ENCODE results near the gene CELF4. TPM values are rescaled to one million over a fixed set of nuclear protein-coding genes. Genes with fewer than 3 reads are reported as not detected.

Gene CELF4
- total and polyA plus RNA-seq, 10 of the 15 experiments (the other 5 are each of a cell fraction or from before 2014, with no cell fraction given): 0.03 to 0.32 TPM; not detected in 8

DNA sequence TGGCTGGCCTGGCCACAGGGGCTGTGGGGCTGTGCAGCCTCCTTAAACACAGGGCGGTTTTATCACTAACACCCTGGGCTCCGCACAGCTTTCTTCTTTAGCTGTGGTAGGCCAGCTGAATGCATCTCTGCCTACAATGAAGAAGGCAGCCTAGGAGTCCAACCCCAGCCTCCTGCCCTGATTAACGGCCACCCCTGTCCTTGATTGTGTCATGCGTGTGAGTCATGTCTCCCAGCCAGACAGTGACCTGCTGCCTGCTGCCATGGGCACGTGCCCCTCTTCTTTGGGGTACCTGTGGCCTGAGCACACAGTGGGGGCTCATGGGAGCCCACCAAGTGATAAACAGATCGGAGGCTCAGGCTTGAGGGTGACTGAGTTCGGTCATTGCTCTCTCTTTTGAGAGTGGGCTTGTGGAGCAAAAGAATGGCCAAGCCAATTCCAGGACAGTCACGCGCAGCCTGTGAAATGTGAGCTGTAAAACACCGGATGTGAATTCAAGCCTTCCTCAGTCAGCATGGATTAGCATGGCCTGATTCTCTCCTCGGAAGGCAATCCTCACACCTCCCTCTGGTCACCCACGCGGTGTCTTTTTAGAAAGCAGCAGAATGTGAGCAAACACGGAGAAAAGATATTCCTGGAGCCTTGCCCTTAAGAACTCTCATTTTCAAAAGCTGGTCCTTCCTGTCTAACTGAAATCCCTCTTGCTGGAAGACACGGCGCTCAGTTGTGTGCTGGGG lies 144.1 kb downstream of the CELF4 start:
- CTCF ChIA-PET: no interaction called here
- Histone ChIP-seq H3K9ac (ENCODE audit: control insufficient read depth, insufficient read depth, low read length) (no peak overlapping the region), H3K79me2 (ENCODE audit: control insufficient read depth, insufficient read depth, low read length) (no peaks in the 10 kb centered on the region), H4K20me1 (ENCODE audit: control insufficient read depth, insufficient read depth) (no peaks in the 10 kb centered on the region), H3K27ac (ENCODE audit: control insufficient read depth, insufficient read depth) (no peak overlapping the region), H3K27me3 (replicated peaks in 1 of 2; ENCODE audit: control insufficient read depth in 2 of 2, insufficient read depth in 2 of 2, low read length in 1 of 2) (peaks cover 0 to 4% of the 10 kb centered on the region in 2 experiments; a peak in 1 of 4 replicates), H3K4me2 (ENCODE audit: control insufficient read depth, insufficient read depth) (no peak overlapping the region), H3K4me1 (ENCODE audit: control insufficient read depth, insufficient read depth, low read length) (no peaks in the 10 kb centered on the region), H3K9me3 (replicated peaks; ENCODE audit: control insufficient read depth, insufficient read depth, low read length) (no peaks in the 10 kb centered on the region), H2AFZ (ENCODE audit: control insufficient read depth, low read depth, low read length) (no peak overlapping the region), H3K4me3 (no peak overlapping the region), H3K36me3 (ENCODE audit: control insufficient read depth in 2 of 2, insufficient read depth in 2 of 2, low read length in 1 of 2) (no peaks in the 10 kb centered on the region)
- in situ Hi-C loops (cut with MboI): no loop called here
- SMC1A ChIA-PET (ENCODE audit: uncharacterized antibody, unreplicated experiment): interaction anchor here (0.6 kb wide), 1 partner anchor 848 kb away, joined by 5 read pairs; no protein-coding TSS in a partner anchor
- no peak for DNase-seq (ENCODE audit: low read depth, low spot score)
- no peak for FAIRE-seq
- POLR2A ChIA-PET: no interaction called here
- 48% methylated on average over 16 of the region's 16 CpGs for WGBS (ENCODE audit: insufficient coverage, insufficient replicate concordance, low lambda C conversion rate, missing lambda C conversion rate)
- RAD21 ChIA-PET (ENCODE audit: unreplicated experiment): no interaction called here
- no TSS peak for BruUV-seq (replicated peaks)
- no peak for ATAC-seq
- intact Hi-C loops (cut with micrococcal nuclease; ENCODE audit: unreplicated experiment): loop anchor here (10.0 kb wide), 1 partner anchor 57 kb away; no protein-coding TSS in a partner anchor
- TF ChIP-seq, protein P1, sequence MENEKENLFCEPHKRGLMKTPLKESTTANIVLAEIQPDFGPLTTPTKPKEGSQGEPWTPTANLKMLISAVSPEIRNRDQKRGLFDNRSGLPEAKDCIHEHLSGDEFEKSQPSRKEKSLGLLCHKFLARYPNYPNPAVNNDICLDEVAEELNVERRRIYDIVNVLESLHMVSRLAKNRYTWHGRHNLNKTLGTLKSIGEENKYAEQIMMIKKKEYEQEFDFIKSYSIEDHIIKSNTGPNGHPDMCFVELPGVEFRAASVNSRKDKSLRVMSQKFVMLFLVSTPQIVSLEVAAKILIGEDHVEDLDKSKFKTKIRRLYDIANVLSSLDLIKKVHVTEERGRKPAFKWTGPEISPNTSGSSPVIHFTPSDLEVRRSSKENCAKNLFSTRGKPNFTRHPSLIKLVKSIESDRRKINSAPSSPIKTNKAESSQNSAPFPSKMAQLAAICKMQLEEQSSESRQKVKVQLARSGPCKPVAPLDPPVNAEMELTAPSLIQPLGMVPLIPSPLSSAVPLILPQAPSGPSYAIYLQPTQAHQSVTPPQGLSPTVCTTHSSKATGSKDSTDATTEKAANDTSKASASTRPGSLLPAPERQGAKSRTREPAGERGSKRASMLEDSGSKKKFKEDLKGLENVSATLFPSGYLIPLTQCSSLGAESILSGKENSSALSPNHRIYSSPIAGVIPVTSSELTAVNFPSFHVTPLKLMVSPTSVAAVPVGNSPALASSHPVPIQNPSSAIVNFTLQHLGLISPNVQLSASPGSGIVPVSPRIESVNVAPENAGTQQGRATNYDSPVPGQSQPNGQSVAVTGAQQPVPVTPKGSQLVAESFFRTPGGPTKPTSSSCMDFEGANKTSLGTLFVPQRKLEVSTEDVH (IDR thresholded peaks at IDR 0.05; ENCODE audit: low read depth, partially characterized antibody): no peak
- TF ChIP-seq YY1 (IDR thresholded peaks at IDR 0.05; ENCODE audit: low read depth, low read length) (no peak), KLF5 (IDR thresholded peaks at IDR 0.05; ENCODE audit: partially characterized antibody) (no peak), ZBED1 (IDR thresholded peaks at IDR 0.05; ENCODE audit: borderline replicate concordance) (no peak), NRF1 (conservative IDR thresholded peaks at IDR 0.05; ENCODE audit: low read depth, low read length) (no peak), POLR2A (IDR thresholded peaks at IDR 0.05; ENCODE audit: low read depth, low read length) (no peak), NR2F1 (conservative IDR thresholded peaks at IDR 0.05) (no peak), POLR2AphosphoS5 (IDR thresholded peaks at IDR 0.05; ENCODE audit: low read length) (no peak)
- TF ChIP-seq, protein P2, sequence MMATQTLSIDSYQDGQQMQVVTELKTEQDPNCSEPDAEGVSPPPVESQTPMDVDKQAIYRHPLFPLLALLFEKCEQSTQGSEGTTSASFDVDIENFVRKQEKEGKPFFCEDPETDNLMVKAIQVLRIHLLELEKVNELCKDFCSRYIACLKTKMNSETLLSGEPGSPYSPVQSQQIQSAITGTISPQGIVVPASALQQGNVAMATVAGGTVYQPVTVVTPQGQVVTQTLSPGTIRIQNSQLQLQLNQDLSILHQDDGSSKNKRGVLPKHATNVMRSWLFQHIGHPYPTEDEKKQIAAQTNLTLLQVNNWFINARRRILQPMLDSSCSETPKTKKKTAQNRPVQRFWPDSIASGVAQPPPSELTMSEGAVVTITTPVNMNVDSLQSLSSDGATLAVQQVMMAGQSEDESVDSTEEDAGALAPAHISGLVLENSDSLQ (IDR thresholded peaks at IDR 0.05): no peak
- TF ChIP-seq, protein P3, sequence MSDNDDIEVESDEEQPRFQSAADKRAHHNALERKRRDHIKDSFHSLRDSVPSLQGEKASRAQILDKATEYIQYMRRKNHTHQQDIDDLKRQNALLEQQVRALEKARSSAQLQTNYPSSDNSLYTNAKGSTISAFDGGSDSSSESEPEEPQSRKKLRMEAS (IDR thresholded peaks at IDR 0.05; ENCODE audit: low read depth, low read length): no peak
- TF ChIP-seq, protein P4, sequence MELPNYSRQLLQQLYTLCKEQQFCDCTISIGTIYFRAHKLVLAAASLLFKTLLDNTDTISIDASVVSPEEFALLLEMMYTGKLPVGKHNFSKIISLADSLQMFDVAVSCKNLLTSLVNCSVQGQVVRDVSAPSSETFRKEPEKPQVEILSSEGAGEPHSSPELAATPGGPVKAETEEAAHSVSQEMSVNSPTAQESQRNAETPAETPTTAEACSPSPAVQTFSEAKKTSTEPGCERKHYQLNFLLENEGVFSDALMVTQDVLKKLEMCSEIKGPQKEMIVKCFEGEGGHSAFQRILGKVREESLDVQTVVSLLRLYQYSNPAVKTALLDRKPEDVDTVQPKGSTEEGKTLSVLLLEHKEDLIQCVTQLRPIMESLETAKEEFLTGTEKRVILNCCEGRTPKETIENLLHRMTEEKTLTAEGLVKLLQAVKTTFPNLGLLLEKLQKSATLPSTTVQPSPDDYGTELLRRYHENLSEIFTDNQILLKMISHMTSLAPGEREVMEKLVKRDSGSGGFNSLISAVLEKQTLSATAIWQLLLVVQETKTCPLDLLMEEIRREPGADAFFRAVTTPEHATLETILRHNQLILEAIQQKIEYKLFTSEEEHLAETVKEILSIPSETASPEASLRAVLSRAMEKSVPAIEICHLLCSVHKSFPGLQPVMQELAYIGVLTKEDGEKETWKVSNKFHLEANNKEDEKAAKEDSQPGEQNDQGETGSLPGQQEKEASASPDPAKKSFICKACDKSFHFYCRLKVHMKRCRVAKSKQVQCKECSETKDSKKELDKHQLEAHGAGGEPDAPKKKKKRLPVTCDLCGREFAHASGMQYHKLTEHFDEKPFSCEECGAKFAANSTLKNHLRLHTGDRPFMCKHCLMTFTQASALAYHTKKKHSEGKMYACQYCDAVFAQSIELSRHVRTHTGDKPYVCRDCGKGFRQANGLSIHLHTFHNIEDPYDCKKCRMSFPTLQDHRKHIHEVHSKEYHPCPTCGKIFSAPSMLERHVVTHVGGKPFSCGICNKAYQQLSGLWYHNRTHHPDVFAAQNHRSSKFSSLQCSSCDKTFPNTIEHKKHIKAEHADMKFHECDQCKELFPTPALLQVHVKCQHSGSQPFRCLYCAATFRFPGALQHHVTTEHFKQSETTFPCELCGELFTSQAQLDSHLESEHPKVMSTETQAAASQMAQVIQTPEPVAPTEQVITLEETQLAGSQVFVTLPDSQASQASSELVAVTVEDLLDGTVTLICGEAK (IDR thresholded peaks at IDR 0.05; ENCODE audit: borderline replicate concordance): no peak
- TF ChIP-seq, protein P5, sequence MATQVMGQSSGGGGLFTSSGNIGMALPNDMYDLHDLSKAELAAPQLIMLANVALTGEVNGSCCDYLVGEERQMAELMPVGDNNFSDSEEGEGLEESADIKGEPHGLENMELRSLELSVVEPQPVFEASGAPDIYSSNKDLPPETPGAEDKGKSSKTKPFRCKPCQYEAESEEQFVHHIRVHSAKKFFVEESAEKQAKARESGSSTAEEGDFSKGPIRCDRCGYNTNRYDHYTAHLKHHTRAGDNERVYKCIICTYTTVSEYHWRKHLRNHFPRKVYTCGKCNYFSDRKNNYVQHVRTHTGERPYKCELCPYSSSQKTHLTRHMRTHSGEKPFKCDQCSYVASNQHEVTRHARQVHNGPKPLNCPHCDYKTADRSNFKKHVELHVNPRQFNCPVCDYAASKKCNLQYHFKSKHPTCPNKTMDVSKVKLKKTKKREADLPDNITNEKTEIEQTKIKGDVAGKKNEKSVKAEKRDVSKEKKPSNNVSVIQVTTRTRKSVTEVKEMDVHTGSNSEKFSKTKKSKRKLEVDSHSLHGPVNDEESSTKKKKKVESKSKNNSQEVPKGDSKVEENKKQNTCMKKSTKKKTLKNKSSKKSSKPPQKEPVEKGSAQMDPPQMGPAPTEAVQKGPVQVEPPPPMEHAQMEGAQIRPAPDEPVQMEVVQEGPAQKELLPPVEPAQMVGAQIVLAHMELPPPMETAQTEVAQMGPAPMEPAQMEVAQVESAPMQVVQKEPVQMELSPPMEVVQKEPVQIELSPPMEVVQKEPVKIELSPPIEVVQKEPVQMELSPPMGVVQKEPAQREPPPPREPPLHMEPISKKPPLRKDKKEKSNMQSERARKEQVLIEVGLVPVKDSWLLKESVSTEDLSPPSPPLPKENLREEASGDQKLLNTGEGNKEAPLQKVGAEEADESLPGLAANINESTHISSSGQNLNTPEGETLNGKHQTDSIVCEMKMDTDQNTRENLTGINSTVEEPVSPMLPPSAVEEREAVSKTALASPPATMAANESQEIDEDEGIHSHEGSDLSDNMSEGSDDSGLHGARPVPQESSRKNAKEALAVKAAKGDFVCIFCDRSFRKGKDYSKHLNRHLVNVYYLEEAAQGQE (IDR thresholded peaks at IDR 0.05; ENCODE audit: low read depth, low read length): no peak

Measured in GM12878 (cell line).